K562 (cell line): ENCODE results near the gene NAPB. TPM values are rescaled to one million over a fixed set of nuclear protein-coding genes. Genes with fewer than 3 reads are reported as not detected.

Experiments used
- ATF6 ChIP-seq: sonication (generic); formaldehyde crosslinking; IDR thresholded peaks from 2 replicates; pipeline ENCODE4 v1.4.0; 2020; ENCODE audit warnings: mild to moderate bottlenecking, missing genetic modification reagents
- CREB3L1 ChIP-seq: fragments of 450-650 bp; IDR thresholded peaks from 2 replicates; pipeline ENCODE4 v1.6.1; 2014; ENCODE audit warnings: low read depth, mild to moderate bottlenecking, moderate library complexity, borderline replicate concordance
- CXXC5 ChIP-seq: fragments of 250-450 bp; sonication (Bioruptor Pico); IDR thresholded peaks from 2 replicates; pipeline ENCODE4 v1.8.0; 2022; ENCODE audit warnings: inconsistent platforms, mild to moderate bottlenecking, moderate library complexity
- DDX20 ChIP-seq: fragments of 450-650 bp; IDR thresholded peaks from 2 replicates; pipeline ENCODE4 v1.6.1; 2016; ENCODE audit warnings: missing genetic modification characterization, low read depth, mild to moderate bottlenecking, missing compliant biosample characterization, moderate library complexity
- ID3 ChIP-seq, 2 experiments: fragments of 250-450 bp in 1 of 2; fragments of 450-650 bp in 1 of 2; sonication (Bioruptor Pico) in 1 of 2; IDR thresholded peaks; 2 replicates each; pipeline versions ENCODE4 v1.6.1 to v1.8.0; 2016 to 2021; ENCODE audit warnings: mild to moderate bottlenecking in 2 of 2, moderate library complexity in 2 of 2, missing compliant biosample characterization in 1 of 2, missing genetic modification characterization in 1 of 2
- IFI16 ChIP-seq: fragments of 250-450 bp; sonication (Bioruptor Pico); IDR thresholded peaks from 2 replicates; pipeline ENCODE4 v2.1.2; 2022; ENCODE audit warnings: mild to moderate bottlenecking, inconsistent platforms
- MTA1 ChIP-seq: fragments of 450-650 bp; IDR thresholded peaks from 2 replicates; pipeline ENCODE4 v1.6.1; 2017; ENCODE audit warnings: borderline replicate concordance
- NCOA4 ChIP-seq: fragments of 450-650 bp; IDR thresholded peaks from 2 replicates; pipeline ENCODE4 v1.6.1; 2018; ENCODE audit warnings: mild to moderate bottlenecking; ENCODE audit not compliant: partially characterized antibody
- POU5F1 ChIP-seq: fragments of 150-350 bp; IDR thresholded peaks from 2 replicates; pipeline ENCODE4 v1.6.1; 2014; ENCODE audit warnings: borderline replicate concordance, low read length, low read depth, mild to moderate bottlenecking; ENCODE audit not compliant: partially characterized antibody
- RBM22 ChIP-seq: fragments of 200-400 bp; formaldehyde crosslinking; IDR thresholded peaks from 2 replicates; pipeline ENCODE4 v1.6.1; 2018; ENCODE audit warnings: low read length, low read depth; ENCODE audit not compliant: poor library complexity, severe bottlenecking
- SIN3B ChIP-seq: fragments of 450-650 bp; IDR thresholded peaks from 2 replicates; pipeline ENCODE4 v1.6.1; 2017; ENCODE audit warnings: low read depth, mild to moderate bottlenecking, moderate library complexity
- SMARCB1 ChIP-seq: IDR thresholded peaks from 2 replicates; pipeline ENCODE4 v1.6.1; 2011; ENCODE audit warnings: improper control_type of control experiment, low read depth; ENCODE audit not compliant: insufficient read length
- TCF3 ChIP-seq: sonication (generic); formaldehyde crosslinking; IDR thresholded peaks from 2 replicates; pipeline ENCODE4 v1.4.0; 2020; ENCODE audit warnings: mild to moderate bottlenecking, missing genetic modification reagents
- TRIM28 ChIP-seq: fragments of 450-650 bp; IDR thresholded peaks from 2 replicates; pipeline ENCODE4 v1.6.1; 2017
- ZBTB33 ChIP-seq: sonication (generic); formaldehyde crosslinking; IDR thresholded peaks from 2 replicates; pipeline ENCODE4 v1.8.1; 2023; ENCODE audit warnings: mild to moderate bottlenecking, missing genetic modification reagents
- ZNF143 ChIP-seq: sonication (generic); formaldehyde crosslinking; IDR thresholded peaks from 2 replicates; pipeline ENCODE4 v1.9.0; 2022; ENCODE audit warnings: mild to moderate bottlenecking, missing genetic modification reagents
- ZNF512 ChIP-seq: IDR thresholded peaks from 2 replicates; pipeline ENCODE4 v1.6.1; 2016; ENCODE audit warnings: missing genetic modification characterization, missing compliant biosample characterization
- ZNF830 ChIP-seq: fragments of 250-450 bp; sonication (Bioruptor Pico); IDR thresholded peaks from 2 replicates; pipeline ENCODE4 v1.5.0; 2021; ENCODE audit warnings: mild to moderate bottlenecking
- polyA plus RNA-seq, 8 experiments: library from polyadenylated mRNA; depleted of rRNA in 4 of 8; stranded (reverse) in 5 of 8; unstranded in 3 of 8; fragments of >200 nt; fragmentation: Nextera tagmentation in 2 of 8; fragmentation: Illumina TruSeq in 1 of 8; extraction: Ambion mirVana in 2 of 8; extraction: Trizol in 1 of 8; gene quantifications; 2 replicates each; pipeline versions ENCODE4 v1.2.1 to v1.2.3, GENCODE V29; 2011 to 2014; ENCODE audit warnings: inconsistent platforms in 1 of 8, missing spikeins in 1 of 8
- total RNA-seq, 7 experiments: library from RNA; depleted of rRNA in 6 of 7; stranded (reverse); fragments of >200 nt in 6 of 7; fragmentation: Illumina TruSeq in 2 of 7; extraction: Trizol in 2 of 7; gene quantifications; 2 replicates each; pipeline versions ENCODE4 v1.2.1 to v1.2.3, GENCODE V29; 2011 to 2021; ENCODE audit warnings: low replicate concordance in 1 of 7

NAPB gene
- total and polyA plus RNA-seq, 9 of the 15 experiments (the other 6 are each of a cell fraction or from before 2014, with no cell fraction given): 1.4 to 7.7 (median 5.2) TPM

GRCh38 chr20:23420943-23421931, at the start of gene NAPB (continued):
- TF ChIP-seq DDX20 (tag) (no peak), SMARCB1 (no peak), IFI16 (no peak), SIN3B (no peak), POU5F1 (no peak), ZNF143 (CRISPR knock-in tag) (peak; percentile 91), ID3 (CRISPR knock-in tag; IDR thresholded peaks at IDR 0.05) (no peak), ID3 (tag; IDR thresholded peaks at IDR 0.05) (no peak), MTA1 (no peak), ZBTB33 (CRISPR knock-in tag) (no peak), ZNF830 (CRISPR knock-in tag) (no peak), CXXC5 (CRISPR knock-in tag) (peak; percentile 54; the same call in 1 of the 2 replicates), NCOA4 (no peak), ZNF512 (no peak), CREB3L1 (peak; percentile 63; the same call in 1 of the 2 replicates), TRIM28 (no peak), RBM22 (no peak), TCF3 (CRISPR knock-in tag) (no peak), ATF6 (CRISPR knock-in tag) (no peak)
